C4-2B (cell line): ENCODE results near the gene KNTC1.

ENCODE experiments used
- H3K27ac ChIP-seq: fragments of 450-650 bp; 2 replicates; pipeline ENCODE4 v1.5.1; 2017
- CTCF ChIP-seq: fragments of 450-650 bp; conservative IDR thresholded peaks from 2 replicates; pipeline ENCODE4 v1.5.1; 2017; ENCODE audit warnings: mild to moderate bottlenecking
- ZFX ChIP-seq: fragments of 450-650 bp; IDR thresholded peaks from 2 replicates; pipeline ENCODE4 v1.6.1; 2017

KNTC1 gene

GRCh38 chr12:122668268-122668667 lies 141.2 kb downstream of the KNTC1 start:
- TF ChIP-seq CTCF = no peak
- no peak for TF ChIP-seq ZFX
- no peak overlapping the region for H3K27ac ChIP-seq

- no peak overlapping the region for H3K27ac ChIP-seq
- TF ChIP-seq ZFX = no peak
- no peak for TF ChIP-seq CTCF
These were observed 142.5 kb downstream of the KNTC1 start for GRCh38 chr12:122669397-122670070.

GRCh38 chr12:122672515-122672914 lies 145.5 kb downstream of the KNTC1 start:
- TF ChIP-seq ZFX = no peak
- TF ChIP-seq CTCF = no peak
- no peak overlapping the region for H3K27ac ChIP-seq
